B cell (primary cell): ENCODE measurements around the gene RAB3IL1. TPM values are rescaled to one million over a fixed set of nuclear protein-coding genes. Genes with fewer than 3 reads are reported as not detected.
"Not testable (repeated sequence)": the region's sequence is repeated elsewhere in the genome, so short reads cannot be mapped to it uniquely, and the experiment has no call there.

ENCODE experiments used
- ATAC-seq: fragments of 200-7000 bp; cut with Tn5 transposase; one replicate; pipeline ENCODE4 v1.10.0; 2021; ENCODE audit warnings: low read depth, mild to moderate bottlenecking, moderate number of reproducible peaks, moderate library complexity
- CTCF ChIA-PET: fragments of 350-600 bp; sonication (Branson Sonifier 250); formaldehyde crosslinking; loops from one replicate; lab custom pipeline; 2021; ENCODE audit warnings: antibody characterized with exemption, inconsistent platforms; lab: Charles Lee
- POLR2A ChIA-PET: fragments of 350-600 bp; sonication (Branson Sonifier 250); formaldehyde crosslinking; loops from one replicate; lab custom pipeline; 2021; ENCODE audit warnings: antibody characterized with exemption; lab: Charles Lee
- DNase-seq: peaks from one replicate; pipeline ENCODE4 v3.0.0; 2013
- H2AFZ ChIP-seq: 2 replicates; pipeline ENCODE4 v1.6.1; 2012; ENCODE audit warnings: mild to moderate bottlenecking, low read depth, low read length; ENCODE audit not compliant: insufficient read depth, poor library complexity, severe bottlenecking
- H3K27ac ChIP-seq, 2 donors: 1 replicate in 1 of 2; 2 replicates in 1 of 2; pipeline ENCODE4 v1.5.1; 2012 to 2013; ENCODE audit warnings: low read length in 2 of 2, mild to moderate bottlenecking in 2 of 2, moderate library complexity in 1 of 2
- H3K27me3 ChIP-seq, 4 experiments: fragments of 200-600 bp in 1 of 4; sonication (generic) in 1 of 4; replicated peaks in 1 of 4; 1 replicate in 2 of 4; 2 replicates in 2 of 4; pipeline versions ENCODE4 v1.6.1 to v1.7.0; 2013 to 2016; ENCODE audit warnings: low read length in 3 of 4, mild to moderate bottlenecking in 2 of 4, mixed read lengths in 1 of 4, moderate library complexity in 1 of 4; ENCODE audit not compliant: insufficient read depth in 4 of 4, control insufficient read depth in 3 of 4; ENCODE audit errors: control extremely low read depth in 1 of 4
- H3K36me3 ChIP-seq, 2 experiments: replicated peaks in 1 of 2; 1 replicate in 1 of 2; 2 replicates in 1 of 2; pipeline versions ENCODE4 v1.6.1 to v1.7.1; 2013; ENCODE audit warnings: low read length in 1 of 2; ENCODE audit not compliant: insufficient read depth in 2 of 2, control insufficient read depth in 1 of 2; ENCODE audit errors: control extremely low read depth in 1 of 2, extremely low read depth in 1 of 2
- H3K4me1 ChIP-seq, 2 donors: fragments of 200-600 bp in 1 of 2; sonication (generic) in 1 of 2; 1 replicate in 1 of 2; 2 replicates in 1 of 2; pipeline versions ENCODE4 v1.5.1 to v1.6.1; 2013 to 2017; ENCODE audit warnings: low read length in 2 of 2; ENCODE audit not compliant: control insufficient read depth in 2 of 2, insufficient read depth in 2 of 2
- H3K4me2 ChIP-seq: replicated peaks from 2 replicates; pipeline ENCODE3; 2012; ENCODE audit warnings: mild to moderate bottlenecking, low read depth, low read length; ENCODE audit not compliant: poor library complexity, severe bottlenecking
- H3K4me3 ChIP-seq, 5 experiments: fragments of 200-600 bp in 1 of 5; sonication (generic) in 1 of 5; 1 replicate in 3 of 5; 2 replicates in 2 of 5; pipeline versions ENCODE4 v1.5.1 to v1.7.0; 2011 to 2016; ENCODE audit warnings: low read length in 4 of 5, mild to moderate bottlenecking in 4 of 5, low read depth in 2 of 5, control low read depth in 1 of 5, moderate library complexity in 1 of 5; ENCODE audit not compliant: insufficient read depth in 1 of 5; ENCODE audit errors: control extremely low read depth in 1 of 5, extremely low read depth in 1 of 5
- H3K79me2 ChIP-seq: fragments of 200-600 bp; sonication (generic); one replicate; pipeline ENCODE4 v1.6.0; 2016; ENCODE audit warnings: low read length; ENCODE audit not compliant: control insufficient read depth, insufficient read depth
- H3K9ac ChIP-seq: fragments of 200-600 bp; sonication (generic); 2 replicates; pipeline ENCODE4 v1.6.1; 2017; ENCODE audit warnings: mild to moderate bottlenecking, low read length, moderate library complexity
- H3K9me3 ChIP-seq, 3 donors: one replicate each; pipeline versions ENCODE4 v1.6.1 to v1.7.1; 2013; ENCODE audit warnings: low read length in 2 of 3; ENCODE audit not compliant: control insufficient read depth in 2 of 3, insufficient read depth in 1 of 3; ENCODE audit errors: control extremely low read depth in 1 of 3
- H4K20me1 ChIP-seq: 2 replicates; pipeline ENCODE4 v1.6.0; 2012; ENCODE audit warnings: mild to moderate bottlenecking, low read length; ENCODE audit not compliant: insufficient read depth, control insufficient read depth, poor library complexity, severe bottlenecking
- H3K27ac Mint-ChIP-seq: one replicate; pipeline ENCODE4 v1.8.0; 2021; ENCODE audit warnings: mixed read lengths
- H3K27me3 Mint-ChIP-seq: one replicate; pipeline ENCODE4 v1.8.0; 2021; ENCODE audit warnings: mixed read lengths
- H3K4me1 Mint-ChIP-seq: one replicate; pipeline ENCODE4 v1.8.0; 2021; ENCODE audit warnings: mixed read lengths
- H3K4me3 Mint-ChIP-seq: one replicate; pipeline ENCODE4 v1.8.0; 2021; ENCODE audit warnings: mixed read lengths
- H3K9me3 Mint-ChIP-seq: one replicate; pipeline ENCODE4 v1.8.0; 2022; ENCODE audit warnings: mixed read lengths; ENCODE audit not compliant: insufficient read depth
- CTCF ChIP-seq: fragments of 200-600 bp; IDR thresholded peaks from one replicate; pipeline ENCODE4 v1.8.0; 2022; ENCODE audit warnings: antibody characterized with exemption, mild to moderate bottlenecking
- EZH2 ChIP-seq: IDR thresholded peaks from 2 replicates; pipeline ENCODE4 v1.6.1; 2012; ENCODE audit warnings: borderline replicate concordance, low read depth, mild to moderate bottlenecking, moderate library complexity, low read length; ENCODE audit not compliant: insufficient read depth, poor library complexity, severe bottlenecking
- WGBS: methylation state at CpG from one replicate; pipeline ENCODE4 v1.1.5; 2013; ENCODE audit warnings: missing lambda C conversion rate; ENCODE audit not compliant: insufficient coverage; 5-methylcytosine and 5-hydroxymethylcytosine counted together
- intact Hi-C: fragments of 100-400 bp; cut with micrococcal nuclease; formaldehyde crosslinking; loops from one replicate; pipeline ENCODE4 v1.10.0; 2022
- polyA plus RNA-seq: library from polyadenylated mRNA; depleted of rRNA; stranded (reverse); fragments of >200 nt; gene quantifications from 2 replicates; pipeline ENCODE4 v1.2.3, GENCODE V29; 2012
- total RNA-seq, 2 donors: library from RNA; stranded (reverse); fragments of 120-200 nt in 1 of 2; gene quantifications; 1 replicate in 1 of 2; 2 replicates in 1 of 2; pipeline versions ENCODE4 v1.2.3 to v1.2.4, GENCODE V29; 2013 to 2022

The RAB3IL1 gene
- total and polyA plus RNA-seq, 2 donors (not counting 1 experiment from before 2014, with no cell fraction given), result 0.27 TPM; not detected in 1

GRCh38 chr11:61954851-61955421, 37.6 kb upstream of the RAB3IL1 start:
- Mint-ChIP-seq H3K27ac (peak overlapping the region; percentile 59), H3K27me3 (no peaks in the 10 kb centered on the region), H3K4me1 (peaks cover 24% of the 10 kb centered on the region), H3K4me3 (peak overlapping the region; percentile 76), H3K9me3 (no peaks in the 10 kb centered on the region)
- Histone ChIP-seq H4K20me1 (no peaks in the 10 kb centered on the region), H3K27ac (no peak overlapping the region), H3K36me3 (peaks cover 0 to 7% of the 10 kb centered on the region in 2 experiments), H3K79me2 (peaks cover 1% of the 10 kb centered on the region), H3K4me3 (peak overlapping the region; percentile 13 to 55 (median 38)), H3K27me3 (peaks cover 0 to 24% (median 10%) of the 10 kb centered on the region in 4 experiments), H3K4me2 (peak overlapping the region; percentile 79), H3K4me1 (peaks cover 16 to 17% of the 10 kb centered on the region in 2 donors), H3K9ac (peak overlapping the region; percentile 43), H3K9me3 (peaks cover 0 to 15% (median 0%) of the 10 kb centered on the region in 3 donors), H2AFZ (peak overlapping the region; percentile 69)
- TF ChIP-seq EZH2, result no peak
- WGBS, result 12% methylated on average over 18 of the region's 21 CpGs
- POLR2A ChIA-PET, result interaction anchor here (0.6 to 1.1 kb wide), 6 partner anchors 9 to 955 kb away, joined by 3 to 9 read pairs (median 4); partner anchors contain the start of gene FTH1
- CTCF ChIA-PET, result interaction anchor here (1.0 to 3.5 kb wide), 4 partner anchors 56 to 153 kb away, joined by 3 to 14 read pairs (median 6); no protein-coding TSS in a partner anchor
- DNase-seq (peak; percentile 48), ATAC-seq (peak; percentile 34)
- intact Hi-C loops, result no loop called here

- no peaks in the 10 kb centered on the region for H3K79me2 ChIP-seq
- TF ChIP-seq EZH2, result no peak
- no peak for TF ChIP-seq CTCF
- peaks cover 0 to 24% (median 10%) of the 10 kb centered on the region in 4 experiments for H3K27me3 ChIP-seq
- H3K4me3 ChIP-seq, result no peak overlapping the region
- H3K27ac ChIP-seq, result no peak overlapping the region
- intact Hi-C loops, result no loop called here
- no peak for ATAC-seq
- POLR2A ChIA-PET, result interaction anchor here (0.6 to 1.1 kb wide), 3 partner anchors 10 to 56 kb away, joined by 3 to 9 read pairs (median 3); partner anchors contain the start of gene FTH1
- peaks cover 0 to 15% (median 0%) of the 10 kb centered on the region in 3 donors for H3K9me3 ChIP-seq
- WGBS, result 99% methylated on average over 8 of the region's 9 CpGs
- CTCF ChIA-PET, result interaction anchor here (1.0 to 3.5 kb wide), 4 partner anchors 55 to 154 kb away, joined by 3 to 14 read pairs (median 6); no protein-coding TSS in a partner anchor
- Mint-ChIP-seq H3K4me3 (peak overlapping the region; percentile 3), H3K27me3 (no peaks in the 10 kb centered on the region), H3K4me1 (peaks cover 23% of the 10 kb centered on the region), H3K27ac (no peak overlapping the region), H3K9me3 (no peaks in the 10 kb centered on the region)
- H3K4me2 ChIP-seq, result peak overlapping the region; percentile 79
- H3K4me1 ChIP-seq, result peaks cover 16 to 17% of the 10 kb centered on the region in 2 donors
- peaks cover 0 to 7% of the 10 kb centered on the region in 2 experiments for H3K36me3 ChIP-seq
- no peak for DNase-seq
- H2AFZ ChIP-seq, result peak overlapping the region; percentile 69
- H3K9ac ChIP-seq, result no peak overlapping the region
- H4K20me1 ChIP-seq, result no peaks in the 10 kb centered on the region
These were observed 36.9 kb upstream of the RAB3IL1 start for GRCh38 chr11:61954106-61954850.

GRCh38 chr11:61953632-61954031, 36.3 kb upstream of the RAB3IL1 start:
- H3K9me3 ChIP-seq, result peaks cover 0 to 15% (median 0%) of the 10 kb centered on the region in 3 donors
- H3K9me3 Mint-ChIP-seq, H3K9ac ChIP-seq, POLR2A ChIA-PET, H3K27ac ChIP-seq, H3K79me2 ChIP-seq, H3K4me3 ChIP-seq, H3K4me3 Mint-ChIP-seq, H3K4me2 ChIP-seq, H3K36me3 ChIP-seq, DNase-seq, intact Hi-C loops, H4K20me1 ChIP-seq, H3K27me3 Mint-ChIP-seq, H3K27ac Mint-ChIP-seq, H2AFZ ChIP-seq, ATAC-seq: not testable (repeated sequence)
- H3K4me1 ChIP-seq, result peaks cover 16 to 17% of the 10 kb centered on the region in 2 donors
- CTCF ChIA-PET, result interaction anchor here (10.2 kb wide), 1 partner anchor 128 kb away, joined by 203 read pairs; no protein-coding TSS in a partner anchor
- peaks cover 18% of the 10 kb centered on the region for H3K4me1 Mint-ChIP-seq
- WGBS, result 100% methylated on average over 4 of the region's 5 CpGs
- peaks cover 0 to 24% (median 10%) of the 10 kb centered on the region in 4 experiments for H3K27me3 ChIP-seq
